Left ventricle myocardium superior (tissue), 1 donor: Measurements from ENCODE around the gene CLOCK. TPM values are rescaled to one million over a fixed set of nuclear protein-coding genes. Genes with fewer than 3 reads are reported as not detected.

Source experiments
- ATAC-seq: fragments of 200-7000 bp; cut with Tn5 transposase; one replicate; pipeline ENCODE4 v1.9.1; 2020; ENCODE audit warnings: mild to moderate bottlenecking, moderate library complexity
- DNase-seq: peaks from one replicate; pipeline ENCODE4 v3.0.0-alpha.2; 2020
- intact Hi-C: fragments of 100-400 bp; cut with micrococcal nuclease; formaldehyde crosslinking; loops from one replicate; pipeline ENCODE4 v1.11.0; 2022
- total RNA-seq: library from RNA; stranded (reverse); fragmentation: NEBNext Ultra II Directional; extraction: Animal tissue kit (Norgen Biotek cat#: 25700); gene quantifications from one replicate; pipeline ENCODE4 v1.2.1, GENCODE V29; 2021
- donor health status: DM: no; HTN: yes; CAD: no; lungs with severe emphysema.

CLOCK gene
- total RNA-seq, 1 donor from 2014 or later: 37.4 TPM

GRCh38 chr4:55438314-55438713 is 108.4 kb downstream of the CLOCK start:
- ATAC-seq (no peak), DNase-seq (no peak)
- intact Hi-C loops: no loop called here

GRCh38 chr4:55437823-55438222 is 108.9 kb downstream of the CLOCK start:
- no peak for ATAC-seq
- intact Hi-C loops: no loop called here
- no peak for DNase-seq

- ATAC-seq (no peak), DNase-seq (no peak)
- intact Hi-C loops: no loop called here
Observed at GRCh38 chr4:55437356-55437796, 109.3 kb downstream of the CLOCK start.

DNA sequence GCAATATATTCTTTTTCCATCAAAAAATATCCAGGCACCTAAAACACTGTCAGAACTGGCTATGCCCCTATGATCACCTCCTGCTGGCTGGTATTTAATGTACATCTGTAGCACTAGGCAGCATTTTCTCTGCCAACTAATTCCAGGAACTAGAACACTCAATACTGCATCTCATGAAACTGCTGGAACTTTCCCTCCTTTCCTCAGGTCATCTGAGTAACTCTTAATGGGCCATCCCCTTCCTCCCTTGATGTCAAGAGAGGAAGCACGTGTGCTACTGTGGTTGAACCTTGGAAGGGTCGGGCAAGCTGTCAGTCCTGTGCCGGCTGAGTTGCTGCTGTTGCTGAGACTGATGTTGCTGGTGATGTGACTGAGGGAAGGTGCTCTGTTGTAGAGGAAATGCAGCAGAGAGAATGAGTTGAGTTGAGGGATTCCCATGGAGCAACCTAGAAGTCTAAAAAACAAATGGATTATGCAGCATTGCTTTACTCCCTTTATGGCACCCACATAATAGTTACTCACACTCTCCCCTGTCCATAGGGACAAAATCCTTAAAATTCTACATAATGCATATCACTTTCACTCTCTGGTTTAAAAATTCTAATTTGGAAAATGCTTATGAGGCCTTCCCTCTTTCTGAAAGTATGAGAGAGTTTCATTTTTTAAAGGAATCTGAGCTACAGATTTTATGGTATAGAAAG is 111.4 kb downstream of the CLOCK start:
- ATAC-seq (peak; percentile 50), DNase-seq (no peak)
- intact Hi-C loops: no loop called here

GRCh38 chr4:55431710-55432336 is 114.9 kb downstream of the CLOCK start:
- ATAC-seq: no peak
- intact Hi-C loops: no loop called here
- DNase-seq: no peak

DNA sequence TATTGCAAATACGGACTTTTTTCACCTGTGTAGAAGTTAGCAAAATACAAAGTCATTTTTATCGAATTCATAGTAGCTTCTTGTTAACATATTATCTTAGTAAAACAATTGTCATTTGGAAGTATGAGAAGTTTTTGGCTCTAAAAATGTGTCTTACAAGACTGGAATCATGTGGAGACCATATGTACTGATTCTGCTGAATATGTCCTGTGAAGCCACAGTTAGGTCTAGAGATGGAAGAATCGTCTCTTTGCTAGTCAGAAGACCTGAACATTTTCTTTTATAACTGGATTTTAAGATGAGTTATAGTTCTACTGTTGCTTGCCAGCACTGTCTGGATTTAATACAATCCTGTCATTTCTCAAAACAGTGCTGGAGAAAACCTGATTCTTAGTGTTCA is 121.9 kb downstream of the CLOCK start:
- DNase-seq: no peak
- intact Hi-C loops: no loop called here
- ATAC-seq: no peak

DNA sequence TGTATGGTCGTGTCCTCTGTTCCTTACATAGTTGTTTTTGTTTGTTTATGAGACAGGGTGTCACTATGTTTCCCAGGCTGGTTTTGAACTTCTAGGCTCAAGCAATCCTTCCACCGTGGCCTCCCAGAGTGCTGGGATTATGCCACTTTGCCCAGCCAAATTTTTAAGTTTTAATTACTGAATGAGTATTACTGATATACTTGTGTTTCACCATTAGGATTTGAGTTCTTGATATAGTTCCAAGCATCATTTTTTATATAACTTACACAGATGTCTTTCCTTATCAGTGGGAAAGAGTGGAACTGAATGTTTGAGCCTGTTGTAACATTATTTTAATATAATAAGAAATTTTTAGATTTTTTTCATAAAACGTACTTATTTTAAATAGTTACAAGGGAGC is 130.5 kb downstream of the CLOCK start:
- ATAC-seq: no peak
- no peak for DNase-seq
- intact Hi-C loops: no loop called here

DNA sequence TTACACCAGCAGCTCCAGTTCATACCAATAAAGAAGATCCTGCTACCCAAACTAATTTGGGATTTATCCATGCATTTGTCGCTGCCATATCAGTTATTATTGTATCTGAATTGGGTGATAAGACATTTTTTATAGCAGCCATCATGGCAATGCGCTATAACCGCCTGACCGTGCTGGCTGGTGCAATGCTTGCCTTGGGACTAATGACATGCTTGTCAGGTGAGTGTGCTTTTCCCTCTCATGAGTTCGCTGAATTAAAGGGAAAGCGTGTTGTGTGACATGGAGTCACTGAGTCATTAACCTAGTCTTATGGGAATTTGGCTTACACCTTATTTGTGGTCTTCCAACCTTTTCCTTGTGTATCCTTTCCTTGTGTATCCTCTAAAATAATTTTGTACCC is 135.1 kb downstream of the CLOCK start:
- no peak for DNase-seq
- intact Hi-C loops: no loop called here
- ATAC-seq: no peak

- intact Hi-C loops: no loop called here
- peak; percentile 27 for ATAC-seq
- DNase-seq: no peak
Observed at GRCh38 chr4:55410431-55410830, 136.3 kb downstream of the CLOCK start.

DNA sequence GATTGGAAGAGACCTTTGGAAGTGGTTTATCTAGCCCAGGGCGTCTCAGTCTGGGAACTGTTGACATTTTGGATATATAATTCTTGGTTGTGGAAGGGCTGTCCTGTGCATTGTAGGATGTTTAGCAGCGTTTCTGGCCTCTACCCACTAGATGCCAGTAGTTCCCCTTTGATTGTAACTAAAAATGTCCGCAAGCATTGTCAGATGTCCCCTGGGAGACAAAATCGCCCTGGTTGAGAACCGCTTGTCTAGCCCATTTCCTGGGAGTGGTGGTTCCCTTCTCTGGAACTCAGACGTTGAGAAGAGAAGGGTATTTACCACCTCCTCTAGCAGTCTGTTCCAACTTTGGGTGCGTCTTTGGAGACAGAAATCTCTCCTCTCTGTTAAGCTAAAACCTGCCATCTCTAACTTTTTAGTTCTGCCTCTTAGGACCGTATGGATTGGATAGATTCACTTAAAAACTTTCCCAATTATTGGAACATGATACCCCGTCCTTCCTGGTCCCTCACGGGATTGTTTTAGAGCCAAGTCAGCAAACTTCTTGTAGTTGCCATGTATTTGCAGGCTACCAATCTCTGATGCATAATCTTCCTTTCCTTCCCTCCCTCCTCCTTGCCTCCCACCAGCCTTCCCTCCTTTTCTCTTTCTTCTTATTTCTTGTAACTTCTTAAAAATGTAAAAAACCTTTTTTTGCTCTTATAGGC is 137.1 kb downstream of the CLOCK start:
- DNase-seq (no peak), ATAC-seq (peak; percentile 80)
- intact Hi-C loops: no loop called here

GRCh38 chr4:55407764-55408163 is 138.9 kb downstream of the CLOCK start:
- ATAC-seq: peak; percentile 47
- intact Hi-C loops: no loop called here

GRCh38 chr4:55407119-55407518 is 139.6 kb downstream of the CLOCK start:
- ATAC-seq: no peak
- no peak for DNase-seq
- intact Hi-C loops: no loop called here

More at GRCh38 chr4:55407764-55408163, 138.9 kb downstream of the CLOCK start:
- no peak for DNase-seq

DNA sequence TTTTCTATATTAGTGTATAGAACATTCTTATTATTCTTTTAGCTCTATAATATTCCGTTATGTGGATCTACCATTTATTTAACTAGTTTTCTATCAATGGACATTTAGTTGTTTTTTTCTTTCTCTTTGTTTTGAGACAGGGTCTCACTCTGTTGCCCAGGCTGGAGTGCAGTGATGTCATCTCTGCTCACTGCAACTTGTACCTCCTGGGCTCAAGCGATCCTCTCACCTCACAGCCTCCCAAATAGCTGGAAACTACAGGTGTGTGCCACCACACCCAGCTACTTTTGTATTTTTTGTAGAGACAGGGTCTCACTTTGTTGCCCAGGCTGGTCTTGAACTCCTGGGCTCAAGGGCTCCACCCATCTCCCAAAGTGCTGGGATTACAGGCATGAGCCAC is 140.2 kb downstream of the CLOCK start:
- intact Hi-C loops: no loop called here
- DNase-seq: no peak
- no peak for ATAC-seq

GRCh38 chr4:55405073-55405472 is 141.6 kb downstream of the CLOCK start:
- intact Hi-C loops: no loop called here
- DNase-seq (no peak), ATAC-seq (no peak)

GRCh38 chr4:55399581-55399980 is 147.1 kb downstream of the CLOCK start:
- no peak for DNase-seq
- intact Hi-C loops: loop anchor here (10.0 kb wide), 1 partner anchor 55 kb away; the partner anchor contains the start of gene SRD5A3
- ATAC-seq: no peak

- ATAC-seq (no peak), DNase-seq (no peak)
- intact Hi-C loops: loop anchor here (10.0 kb wide), 1 partner anchor 54 kb away; the partner anchor contains the start of gene SRD5A3
Observed at GRCh38 chr4:55398966-55399365, 147.7 kb downstream of the CLOCK start.

DNA sequence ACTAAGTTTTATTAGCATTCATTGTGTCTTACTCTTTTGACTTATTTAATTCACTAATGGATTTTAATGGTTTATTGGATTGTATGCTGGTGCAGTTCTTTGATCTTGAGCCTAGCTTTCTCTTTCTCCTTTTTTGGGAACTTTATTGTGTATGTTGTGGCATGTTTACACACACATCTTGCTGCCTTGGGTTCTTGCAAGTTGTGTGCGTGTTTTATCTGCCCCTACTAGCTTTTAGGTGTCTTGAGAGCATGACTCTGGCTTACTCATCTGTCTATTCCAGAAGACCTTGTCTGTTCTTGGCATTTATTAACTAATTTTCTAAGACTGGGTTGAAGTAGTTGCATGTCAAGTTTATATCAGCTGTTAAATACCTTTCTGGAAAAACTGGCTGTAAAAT is 148.2 kb downstream of the CLOCK start:
- intact Hi-C loops: loop anchor here (10.0 kb wide), 1 partner anchor 54 kb away; the partner anchor contains the start of gene SRD5A3
- ATAC-seq: no peak
- no peak for DNase-seq

- intact Hi-C loops: loop anchor here (10.0 kb wide), 1 partner anchor 53 kb away; the partner anchor contains the start of gene SRD5A3
- ATAC-seq (no peak), DNase-seq (no peak)
Observed at GRCh38 chr4:55397520-55398321, 149.0 kb downstream of the CLOCK start.

GRCh38 chr4:55397126-55397436 is 149.6 kb downstream of the CLOCK start:
- intact Hi-C loops: loop anchor here (10.0 kb wide), 1 partner anchor 52 kb away; the partner anchor contains the start of gene SRD5A3
- DNase-seq: no peak
- no peak for ATAC-seq
